Calu3 (cell line): ENCODE data around the gene IQCK. TPM values are rescaled to one million over a fixed set of nuclear protein-coding genes. Genes with fewer than 3 reads are reported as not detected.

Experiments
- BruUV-seq: library from RNA; stranded (reverse); fragments of 400-500 nt; replicated peaks from 2 replicates; lab custom pipeline; 2021; lab: Mats Ljungman, UMichigan
- CTCF ChIA-PET: fragments of 300-600 bp; sonication (Branson Sonifier 250); formaldehyde crosslinking; loops from one replicate; lab custom pipeline; 2022; ENCODE audit warnings: antibody characterized with exemption; lab: Charles Lee
- DNase-seq: peaks from one replicate; pipeline ENCODE4 v3.0.0; 2022
- H3K27ac Mint-ChIP-seq: one replicate; pipeline ENCODE4 v1.8.0; 2022; ENCODE audit warnings: mixed read lengths; ENCODE audit not compliant: unreplicated experiment
- H3K27me3 Mint-ChIP-seq: one replicate; pipeline ENCODE4 v1.8.0; 2022; ENCODE audit warnings: mixed read lengths; ENCODE audit not compliant: unreplicated experiment
- H3K36me3 Mint-ChIP-seq: one replicate; pipeline ENCODE4 v1.8.0; 2022; ENCODE audit warnings: mild to moderate bottlenecking, moderate library complexity, mixed read lengths; ENCODE audit not compliant: insufficient read depth, unreplicated experiment
- H3K4me1 Mint-ChIP-seq: one replicate; pipeline ENCODE4 v1.8.0; 2022; ENCODE audit warnings: mild to moderate bottlenecking, low read depth, mixed read lengths; ENCODE audit not compliant: unreplicated experiment
- H3K4me3 Mint-ChIP-seq: one replicate; pipeline ENCODE4 v1.8.0; 2022; ENCODE audit warnings: mild to moderate bottlenecking, low read depth, moderate library complexity, mixed read lengths; ENCODE audit not compliant: unreplicated experiment
- H3K9me3 Mint-ChIP-seq: one replicate; pipeline ENCODE4 v1.8.0; 2022; ENCODE audit warnings: low read depth, mixed read lengths; ENCODE audit not compliant: unreplicated experiment
- CTCF ChIP-seq: fragments of 200-600 bp; IDR thresholded peaks from one replicate; pipeline ENCODE4 v1.8.0; 2022; ENCODE audit warnings: antibody characterized with exemption; ENCODE audit not compliant: unreplicated experiment
- intact Hi-C: fragments of 100-400 bp; cut with micrococcal nuclease; formaldehyde crosslinking; loops from one replicate; pipeline ENCODE4 v1.10.0; 2022; ENCODE audit not compliant: unreplicated experiment
- total RNA-seq: library from RNA; stranded (reverse); gene quantifications from 2 replicates; pipeline ENCODE4 v1.2.3, GENCODE V29; 2022

Gene IQCK
- total RNA-seq, 1 experiment from 2014 or later: 42.5 TPM

GRCh38 chr16:19853742-19854542, 135.9 kb downstream of the IQCK start:
- no peak for DNase-seq
- no peaks in the 10 kb centered on the region for H3K4me1 Mint-ChIP-seq
- peaks cover 61% of the 10 kb centered on the region for H3K36me3 Mint-ChIP-seq
- TF ChIP-seq CTCF: no peak
- CTCF ChIA-PET: interaction anchor here (0.7 kb wide), 1 partner anchor 601 kb away, joined by 3 read pairs; no protein-coding TSS in a partner anchor
- intact Hi-C loops: no loop called here
- peak overlapping the region; percentile 65 for H3K27ac Mint-ChIP-seq
- H3K4me3 Mint-ChIP-seq: no peak overlapping the region
- no peaks in the 10 kb centered on the region for H3K9me3 Mint-ChIP-seq
- no TSS peak for BruUV-seq
- no peaks in the 10 kb centered on the region for H3K27me3 Mint-ChIP-seq

DNA sequence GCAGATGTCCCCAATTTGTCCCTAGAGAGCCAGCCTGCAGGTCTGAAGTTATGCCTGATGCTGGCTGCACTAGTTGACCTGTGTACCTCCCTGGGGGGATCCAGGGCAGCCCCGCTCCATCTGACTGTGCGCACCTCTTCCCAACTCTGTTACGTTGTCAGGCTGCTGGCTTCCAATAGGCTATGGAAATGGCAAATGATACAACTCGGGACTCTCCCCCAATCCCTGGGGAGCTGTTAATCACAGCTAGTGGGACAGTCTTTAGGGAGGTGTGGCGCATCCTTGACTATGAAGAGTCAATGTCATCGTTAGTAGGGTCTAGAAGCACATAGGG, 136.4 kb downstream of the IQCK start:
- no peak overlapping the region for H3K4me3 Mint-ChIP-seq
- H3K27me3 Mint-ChIP-seq: no peaks in the 10 kb centered on the region
- TF ChIP-seq CTCF: no peak
- no peaks in the 10 kb centered on the region for H3K9me3 Mint-ChIP-seq
- CTCF ChIA-PET: no interaction called here
- BruUV-seq: no TSS peak
- H3K4me1 Mint-ChIP-seq: no peaks in the 10 kb centered on the region
- H3K27ac Mint-ChIP-seq: peak overlapping the region; percentile 65
- no peak for DNase-seq
- intact Hi-C loops: no loop called here
- peaks cover 67% of the 10 kb centered on the region for H3K36me3 Mint-ChIP-seq

- Mint-ChIP-seq H3K27me3 (no peaks in the 10 kb centered on the region), H3K36me3 (peaks cover 79% of the 10 kb centered on the region), H3K4me3 (no peak overlapping the region), H3K4me1 (no peaks in the 10 kb centered on the region), H3K27ac (peak overlapping the region; percentile 10), H3K9me3 (no peaks in the 10 kb centered on the region)
- intact Hi-C loops: no loop called here
- CTCF ChIA-PET: no interaction called here
- no TSS peak for BruUV-seq
- DNase-seq: no peak
- no peak for TF ChIP-seq CTCF
Observed at GRCh38 chr16:19856120-19856519, 138.0 kb downstream of the IQCK start.

- peaks cover 89% of the 10 kb centered on the region for H3K36me3 Mint-ChIP-seq
- H3K4me1 Mint-ChIP-seq: no peaks in the 10 kb centered on the region
- H3K27ac Mint-ChIP-seq: peak overlapping the region; percentile 72
- H3K9me3 Mint-ChIP-seq: no peaks in the 10 kb centered on the region
- DNase-seq: no peak
- CTCF ChIA-PET: interaction anchor here (0.7 kb wide), 2 partner anchors 114 to 276 kb away, joined by 3 read pairs; no protein-coding TSS in a partner anchor
- H3K4me3 Mint-ChIP-seq: peak overlapping the region; percentile 28
- intact Hi-C loops: no loop called here
- no peaks in the 10 kb centered on the region for H3K27me3 Mint-ChIP-seq
- TSS peak; percentile 22 for BruUV-seq
- TF ChIP-seq CTCF: no peak
Observed at GRCh38 chr16:19857593-19858339, 139.7 kb downstream of the IQCK start.
